Neural cell (in vitro differentiated cells): ENCODE measurements around the gene MINDY4. TPM values are rescaled to one million over a fixed set of nuclear protein-coding genes. Genes with fewer than 3 reads are reported as not detected.

Source experiments
- H2AFZ ChIP-seq: fragments of 200-600, 300-800 bp; sonication (generic), shearing (Covaris generic); 2 replicates; pipeline ENCODE4 v1.6.0; 2014; ENCODE audit warnings: low read depth, mild to moderate bottlenecking, antibody characterized with exemption, low read length, moderate library complexity
- H3F3A ChIP-seq: fragments of 200-600 bp; shearing (Covaris generic); 2 replicates; pipeline ENCODE4 v1.6.1; 2016; ENCODE audit warnings: mild to moderate bottlenecking, moderate library complexity, mixed read lengths, antibody characterized with exemption, low read length; ENCODE audit not compliant: insufficient read depth, poor library complexity, severe bottlenecking
- H3K27ac ChIP-seq: fragments of 200-600, 300-800 bp; sonication (generic), shearing (Covaris generic); 2 replicates; pipeline ENCODE4 v1.5.1; 2014; ENCODE audit warnings: mild to moderate bottlenecking, low read length, moderate library complexity
- H3K27me3 ChIP-seq: fragments of 300-800, 200-600 bp; sonication (generic), shearing (Covaris generic); 2 replicates; pipeline ENCODE4 v1.6.0; 2014; ENCODE audit warnings: mild to moderate bottlenecking, low read depth, low read length, moderate library complexity; ENCODE audit not compliant: insufficient read depth
- H3K36me3 ChIP-seq: fragments of 300-800, 200-600 bp; sonication (generic), shearing (Covaris generic); 2 replicates; pipeline ENCODE4 v1.5.1; 2014; ENCODE audit warnings: mild to moderate bottlenecking, antibody characterized with exemption, low read length, moderate library complexity; ENCODE audit not compliant: insufficient read depth
- H3K4me2 ChIP-seq: fragments of 300-800, 200-600 bp; sonication (generic), shearing (Covaris generic); 2 replicates; pipeline ENCODE4 v1.6.0; 2014; ENCODE audit warnings: mild to moderate bottlenecking, low read length
- H3K4me3 ChIP-seq: fragments of 300-800, 200-600 bp; sonication (generic), shearing (Covaris generic); 2 replicates; pipeline ENCODE4 v1.5.1; 2014; ENCODE audit warnings: mild to moderate bottlenecking, low read length, moderate library complexity
- H3K79me2 ChIP-seq: fragments of 200-600 bp; shearing (Covaris generic); replicated peaks from 2 replicates; pipeline ENCODE4 v1.6.0; 2014; ENCODE audit warnings: mild to moderate bottlenecking, low read length, moderate library complexity; ENCODE audit not compliant: insufficient read depth
- H3K9ac ChIP-seq: fragments of 300-800, 200-600 bp; sonication (generic), shearing (Covaris generic); 2 replicates; pipeline ENCODE4 v1.6.1; 2016; ENCODE audit warnings: mild to moderate bottlenecking, low read length, mixed read lengths
- H3K9me2 ChIP-seq: fragments of 200-600 bp; shearing (Covaris generic); 2 replicates; pipeline ENCODE4 v1.6.1; 2016; ENCODE audit warnings: mild to moderate bottlenecking, low read length, mixed read lengths; ENCODE audit not compliant: insufficient read depth
- H3K9me3 ChIP-seq: fragments of 200-600, 300-800 bp; sonication (generic), shearing (Covaris generic); 2 replicates; pipeline ENCODE4 v1.6.1; 2016; ENCODE audit warnings: mild to moderate bottlenecking, mixed run types, low read length, moderate library complexity, mixed read lengths
- H4K20me1 ChIP-seq: fragments of 200-600 bp; shearing (Covaris generic); 2 replicates; pipeline ENCODE4 v1.6.1; 2016; ENCODE audit warnings: mild to moderate bottlenecking, mixed run types; ENCODE audit not compliant: insufficient read depth
- EP300 ChIP-seq: fragments of 450-650 bp; conservative IDR thresholded peaks from 2 replicates; pipeline ENCODE4 v1.6.1; 2014; ENCODE audit warnings: antibody characterized with exemption, mild to moderate bottlenecking, moderate library complexity; ENCODE audit not compliant: poor library complexity, severe bottlenecking
- EZH2 ChIP-seq: fragments of 200-600, 300-800 bp; shearing (Covaris generic), sonication (generic); IDR thresholded peaks from 2 replicates; pipeline ENCODE4 v1.6.1; 2014; ENCODE audit warnings: antibody characterized with exemption, low read length, borderline replicate concordance, mild to moderate bottlenecking; ENCODE audit not compliant: insufficient read depth, poor library complexity, severe bottlenecking
- MXI1 ChIP-seq: fragments of 450-650 bp; conservative IDR thresholded peaks from 2 replicates; pipeline ENCODE4 v1.6.1; 2014; ENCODE audit warnings: antibody characterized with exemption, mild to moderate bottlenecking; ENCODE audit not compliant: poor library complexity, severe bottlenecking
- POLR2AphosphoS5 ChIP-seq: IDR thresholded peaks from 2 replicates; pipeline ENCODE4 v1.6.1; 2012
- RAD21 ChIP-seq: fragments of 450-650 bp; conservative IDR thresholded peaks from 2 replicates; pipeline ENCODE4 v1.6.1; 2014; ENCODE audit warnings: antibody characterized with exemption, mild to moderate bottlenecking, moderate library complexity
- SMC3 ChIP-seq: fragments of 450-650 bp; conservative IDR thresholded peaks from 2 replicates; pipeline ENCODE4 v1.6.1; 2014; ENCODE audit warnings: antibody characterized with exemption, mild to moderate bottlenecking, moderate library complexity; ENCODE audit not compliant: poor library complexity
- TAF1 ChIP-seq: IDR thresholded peaks from 2 replicates; pipeline ENCODE4 v1.6.1; 2012; ENCODE audit warnings: low read depth
- polyA plus RNA-seq: library from polyadenylated mRNA; depleted of rRNA; stranded (reverse); fragments of >200 nt; gene quantifications from 2 replicates; pipeline ENCODE4 v1.2.3, GENCODE V29; 2014
- TF ChIP-seq, protein P1 (sequence below): IDR thresholded peaks from 2 replicates; pipeline ENCODE4 v1.6.1; 2012; ENCODE audit warnings: borderline replicate concordance
- TF ChIP-seq, protein P2 (sequence below): fragments of 450-650 bp; IDR thresholded peaks from 2 replicates; pipeline ENCODE4 v1.5.1; 2014; ENCODE audit warnings: antibody characterized with exemption, mild to moderate bottlenecking, moderate library complexity; ENCODE audit not compliant: poor library complexity, severe bottlenecking

Gene MINDY4
- polyA plus RNA-seq, 1 donor from 2014 or later: 1.0 TPM

DNA sequence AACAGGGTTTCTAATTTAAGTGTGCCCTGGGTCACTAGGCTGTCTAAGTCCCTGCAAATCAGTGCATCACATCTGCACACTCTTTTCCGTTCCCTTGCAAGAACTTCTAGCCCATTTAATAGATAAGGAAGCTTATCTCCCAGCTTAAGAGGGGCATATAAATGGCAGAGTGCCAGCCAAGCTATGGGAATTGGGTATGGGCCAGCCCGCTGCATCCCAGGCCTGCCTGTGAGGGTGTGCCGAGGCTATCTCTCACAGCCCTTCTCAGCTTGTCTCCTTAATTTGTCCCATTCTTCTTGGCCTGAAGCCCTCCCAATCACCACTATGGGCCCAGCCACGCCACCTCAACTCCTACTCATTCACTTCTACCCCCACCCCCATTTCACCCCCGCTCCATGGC is 155.1 kb downstream of the MINDY4 start:
- Histone ChIP-seq H3K79me2 (no peaks in the 10 kb centered on the region), H3K36me3 (no peaks in the 10 kb centered on the region), H3K27me3 (no peaks in the 10 kb centered on the region), H3K9ac (no peak overlapping the region), H4K20me1 (no peaks in the 10 kb centered on the region), H3F3A (no peaks in the 10 kb centered on the region), H3K9me2 (no peaks in the 10 kb centered on the region), H2AFZ (no peak overlapping the region), H3K9me3 (peaks cover 7% of the 10 kb centered on the region), H3K4me2 (no peak overlapping the region), H3K27ac (no peak overlapping the region), H3K4me3 (no peak overlapping the region)
- TF ChIP-seq, protein P1, sequence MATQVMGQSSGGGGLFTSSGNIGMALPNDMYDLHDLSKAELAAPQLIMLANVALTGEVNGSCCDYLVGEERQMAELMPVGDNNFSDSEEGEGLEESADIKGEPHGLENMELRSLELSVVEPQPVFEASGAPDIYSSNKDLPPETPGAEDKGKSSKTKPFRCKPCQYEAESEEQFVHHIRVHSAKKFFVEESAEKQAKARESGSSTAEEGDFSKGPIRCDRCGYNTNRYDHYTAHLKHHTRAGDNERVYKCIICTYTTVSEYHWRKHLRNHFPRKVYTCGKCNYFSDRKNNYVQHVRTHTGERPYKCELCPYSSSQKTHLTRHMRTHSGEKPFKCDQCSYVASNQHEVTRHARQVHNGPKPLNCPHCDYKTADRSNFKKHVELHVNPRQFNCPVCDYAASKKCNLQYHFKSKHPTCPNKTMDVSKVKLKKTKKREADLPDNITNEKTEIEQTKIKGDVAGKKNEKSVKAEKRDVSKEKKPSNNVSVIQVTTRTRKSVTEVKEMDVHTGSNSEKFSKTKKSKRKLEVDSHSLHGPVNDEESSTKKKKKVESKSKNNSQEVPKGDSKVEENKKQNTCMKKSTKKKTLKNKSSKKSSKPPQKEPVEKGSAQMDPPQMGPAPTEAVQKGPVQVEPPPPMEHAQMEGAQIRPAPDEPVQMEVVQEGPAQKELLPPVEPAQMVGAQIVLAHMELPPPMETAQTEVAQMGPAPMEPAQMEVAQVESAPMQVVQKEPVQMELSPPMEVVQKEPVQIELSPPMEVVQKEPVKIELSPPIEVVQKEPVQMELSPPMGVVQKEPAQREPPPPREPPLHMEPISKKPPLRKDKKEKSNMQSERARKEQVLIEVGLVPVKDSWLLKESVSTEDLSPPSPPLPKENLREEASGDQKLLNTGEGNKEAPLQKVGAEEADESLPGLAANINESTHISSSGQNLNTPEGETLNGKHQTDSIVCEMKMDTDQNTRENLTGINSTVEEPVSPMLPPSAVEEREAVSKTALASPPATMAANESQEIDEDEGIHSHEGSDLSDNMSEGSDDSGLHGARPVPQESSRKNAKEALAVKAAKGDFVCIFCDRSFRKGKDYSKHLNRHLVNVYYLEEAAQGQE: no peak
- no peak for TF ChIP-seq EZH2
- no peak for TF ChIP-seq EP300
- TF ChIP-seq POLR2AphosphoS5: no peak
- TF ChIP-seq RAD21: no peak
- no peak for TF ChIP-seq SMC3
- no peak for TF ChIP-seq TAF1
- no peak for TF ChIP-seq MXI1
- TF ChIP-seq, protein P2, sequence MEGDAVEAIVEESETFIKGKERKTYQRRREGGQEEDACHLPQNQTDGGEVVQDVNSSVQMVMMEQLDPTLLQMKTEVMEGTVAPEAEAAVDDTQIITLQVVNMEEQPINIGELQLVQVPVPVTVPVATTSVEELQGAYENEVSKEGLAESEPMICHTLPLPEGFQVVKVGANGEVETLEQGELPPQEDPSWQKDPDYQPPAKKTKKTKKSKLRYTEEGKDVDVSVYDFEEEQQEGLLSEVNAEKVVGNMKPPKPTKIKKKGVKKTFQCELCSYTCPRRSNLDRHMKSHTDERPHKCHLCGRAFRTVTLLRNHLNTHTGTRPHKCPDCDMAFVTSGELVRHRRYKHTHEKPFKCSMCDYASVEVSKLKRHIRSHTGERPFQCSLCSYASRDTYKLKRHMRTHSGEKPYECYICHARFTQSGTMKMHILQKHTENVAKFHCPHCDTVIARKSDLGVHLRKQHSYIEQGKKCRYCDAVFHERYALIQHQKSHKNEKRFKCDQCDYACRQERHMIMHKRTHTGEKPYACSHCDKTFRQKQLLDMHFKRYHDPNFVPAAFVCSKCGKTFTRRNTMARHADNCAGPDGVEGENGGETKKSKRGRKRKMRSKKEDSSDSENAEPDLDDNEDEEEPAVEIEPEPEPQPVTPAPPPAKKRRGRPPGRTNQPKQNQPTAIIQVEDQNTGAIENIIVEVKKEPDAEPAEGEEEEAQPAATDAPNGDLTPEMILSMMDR: no peak

DNA sequence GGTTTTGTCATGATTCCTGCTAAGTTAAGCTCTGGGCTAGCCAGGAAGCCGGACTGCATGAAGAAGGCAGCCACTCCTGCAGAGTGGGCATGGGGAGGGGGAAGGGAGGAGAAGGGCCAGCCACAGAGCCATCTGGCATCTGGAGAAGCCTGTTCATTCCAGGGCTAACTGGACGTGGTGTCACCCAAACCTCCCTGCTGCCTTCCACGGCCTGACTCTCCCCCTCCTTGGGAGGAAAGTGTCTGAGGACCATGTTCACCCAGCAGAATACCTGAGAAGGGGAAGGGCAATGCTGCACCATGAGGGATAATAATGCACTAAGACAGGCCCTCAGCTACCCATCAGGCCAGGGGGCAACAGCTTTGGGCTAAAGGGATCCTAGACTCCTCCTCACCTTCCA is 155.8 kb downstream of the MINDY4 start:
- no peak overlapping the region for H3K4me2 ChIP-seq
- no peaks in the 10 kb centered on the region for H3K27me3 ChIP-seq
- H3K9ac ChIP-seq: no peak overlapping the region
- H4K20me1 ChIP-seq: no peaks in the 10 kb centered on the region
- H2AFZ ChIP-seq: no peak overlapping the region
- H3K4me3 ChIP-seq: no peak overlapping the region
- no peak overlapping the region for H3K27ac ChIP-seq
- TF ChIP-seq RAD21: no peak
- no peak for TF ChIP-seq EP300
- peaks cover 7% of the 10 kb centered on the region for H3K9me3 ChIP-seq
- H3K9me2 ChIP-seq: no peaks in the 10 kb centered on the region
- H3K36me3 ChIP-seq: no peaks in the 10 kb centered on the region
- no peaks in the 10 kb centered on the region for H3F3A ChIP-seq
- H3K79me2 ChIP-seq: no peaks in the 10 kb centered on the region

DNA sequence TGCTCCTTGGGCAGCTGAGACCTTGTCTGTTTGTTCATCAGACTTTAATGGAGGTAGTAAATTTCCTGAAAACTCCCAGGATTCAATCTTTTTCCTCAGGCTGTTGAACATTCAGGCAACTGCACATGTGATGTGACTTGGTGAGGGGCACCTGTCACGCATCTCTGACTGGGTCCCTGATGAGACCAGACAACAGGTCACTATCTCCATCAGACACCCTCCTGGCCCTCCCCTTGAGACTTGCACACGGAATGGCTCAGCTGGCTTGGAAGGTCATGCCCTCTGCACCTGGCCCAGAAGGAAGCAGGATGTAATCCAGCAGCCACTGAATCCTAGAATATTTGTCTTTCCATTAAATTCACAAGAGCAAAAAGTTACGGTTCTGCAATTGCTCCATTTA is 156.3 kb downstream of the MINDY4 start:
- no peak for TF ChIP-seq RAD21
- no peak for TF ChIP-seq EP300
- no peak for TF ChIP-seq EZH2
- no peak for TF ChIP-seq SMC3
- TF ChIP-seq, protein P1: no peak
- TF ChIP-seq MXI1: no peak
- TF ChIP-seq, protein P2: no peak
- no peak for TF ChIP-seq POLR2AphosphoS5
- no peak for TF ChIP-seq TAF1

More for the DNA sequence above, 156.3 kb downstream of the MINDY4 start:
- Histone ChIP-seq H3K9me3 (peaks cover 7% of the 10 kb centered on the region), H3K36me3 (no peaks in the 10 kb centered on the region), H2AFZ (no peak overlapping the region), H3K79me2 (no peaks in the 10 kb centered on the region), H3K27ac (no peak overlapping the region), H3F3A (no peaks in the 10 kb centered on the region), H3K27me3 (no peaks in the 10 kb centered on the region), H3K9ac (no peak overlapping the region), H3K4me2 (no peak overlapping the region), H3K9me2 (no peaks in the 10 kb centered on the region), H3K4me3 (no peak overlapping the region), H4K20me1 (no peaks in the 10 kb centered on the region)
